Keratinocyte (primary cell): ENCODE data around the gene COQ10B. TPM values are rescaled to one million over a fixed set of nuclear protein-coding genes. Genes with fewer than 3 reads are reported as not detected.

Experiments used
- DNase-seq: peaks from one replicate; pipeline ENCODE4 v3.0.0-alpha.2; 2011; ENCODE audit warnings: low read depth, missing footprints, low spot score
- FAIRE-seq: peaks from 2 replicates; lab custom pipeline; 2011; peaks lifted over from hg19 to GRCh38; lab: Jason Lieb, UNC
- H2AFZ ChIP-seq: 2 replicates; pipeline ENCODE4 v1.6.0; 2012; ENCODE audit warnings: low read length, control low read depth, inconsistent platforms; ENCODE audit not compliant: control insufficient read depth
- H3K27ac ChIP-seq: 2 replicates; pipeline ENCODE4 v1.5.1; 2011; ENCODE audit warnings: low read length; ENCODE audit not compliant: control insufficient read depth, insufficient read depth
- H3K27me3 ChIP-seq: 3 replicates; pipeline ENCODE4 v1.6.0; 2011; ENCODE audit warnings: low read length; ENCODE audit not compliant: control insufficient read depth, insufficient read depth; ENCODE audit errors: extremely low read depth
- H3K36me3 ChIP-seq, 2 experiments: 2 replicates in 1 of 2; 3 replicates in 1 of 2; pipeline ENCODE4 v1.5.1; 2011; ENCODE audit warnings: low read length in 2 of 2, mild to moderate bottlenecking in 1 of 2; ENCODE audit not compliant: control insufficient read depth in 2 of 2, insufficient read depth in 2 of 2; ENCODE audit errors: extremely low read depth in 1 of 2
- H3K4me1 ChIP-seq: 3 replicates; pipeline ENCODE4 v1.5.1; 2011; ENCODE audit warnings: low read length; ENCODE audit not compliant: control insufficient read depth, insufficient read depth; ENCODE audit errors: extremely low read depth
- H3K4me2 ChIP-seq: 3 replicates; pipeline ENCODE4 v1.6.0; 2011; ENCODE audit warnings: low read depth, low read length; ENCODE audit not compliant: control insufficient read depth, insufficient read depth; ENCODE audit errors: extremely low read depth
- H3K4me3 ChIP-seq, 3 experiments: fragments of 200-600 bp in 1 of 3; sonication (generic) in 1 of 3; 2 replicates in 2 of 3; 3 replicates in 1 of 3; pipeline ENCODE4 v1.5.1; 2011 to 2016; ENCODE audit warnings: low read length in 3 of 3, mild to moderate bottlenecking in 3 of 3, control low read depth in 2 of 3, inconsistent platforms in 1 of 3, low read depth in 1 of 3, mixed read lengths in 1 of 3, mixed run types in 1 of 3, moderate library complexity in 1 of 3; ENCODE audit not compliant: control insufficient read depth in 2 of 3, insufficient read depth in 2 of 3; ENCODE audit errors: extremely low read depth in 1 of 3
- H3K79me2 ChIP-seq: 2 replicates; pipeline ENCODE4 v1.6.0; 2012; ENCODE audit warnings: low read length; ENCODE audit not compliant: control insufficient read depth, insufficient read depth
- H3K9ac ChIP-seq: 3 replicates; pipeline ENCODE4 v1.6.0; 2011; ENCODE audit warnings: low read length; ENCODE audit not compliant: control insufficient read depth, insufficient read depth; ENCODE audit errors: extremely low read depth
- H3K9me1 ChIP-seq: 3 replicates; pipeline ENCODE4 v1.6.0; 2011; ENCODE audit warnings: low read length; ENCODE audit not compliant: control insufficient read depth, insufficient read depth; ENCODE audit errors: extremely low read depth
- H3K9me3 ChIP-seq: 2 replicates; pipeline ENCODE4 v1.5.1; 2012; ENCODE audit warnings: low read depth, low read length; ENCODE audit not compliant: control insufficient read depth
- H4K20me1 ChIP-seq: 3 replicates; pipeline ENCODE4 v1.6.0; 2011; ENCODE audit warnings: low read length; ENCODE audit not compliant: control insufficient read depth, insufficient read depth; ENCODE audit errors: extremely low read depth
- EZH2 ChIP-seq: IDR thresholded peaks from one replicate; pipeline ENCODE4 v1.6.1; 2012; ENCODE audit warnings: inconsistent platforms, mild to moderate bottlenecking, low read length, moderate library complexity
- dilution Hi-C: fragments of 300-500 bp; cut with MboI; formaldehyde crosslinking; loops from one replicate; pipeline ENCODE4 v1.7.0; 2020; ENCODE audit warnings: low sequenced_read_pairs; ENCODE audit not compliant: extremely low pct_ligation_motif_present
- polyA plus RNA-seq, 5 experiments: library from polyadenylated mRNA; depleted of rRNA in 3 of 5; stranded (reverse) in 3 of 5; stranded (forward) in 1 of 5; unstranded in 1 of 5; fragments of >200 nt; gene quantifications; 1 replicate in 1 of 5; 2 replicates in 3 of 5; 3 replicates in 1 of 5; pipeline versions ENCODE4 v1.2.1 to v1.2.3, GENCODE V29; 2011 to 2012; ENCODE audit warnings: missing spikeins in 2 of 5, low read depth in 1 of 5, low replicate concordance in 1 of 5
- TF ChIP-seq, protein P1 (sequence below), 3 experiments: IDR thresholded peaks in 1 of 3; conservative IDR thresholded peaks in 1 of 3; optimal IDR thresholded peaks in 1 of 3; 2 replicates in 2 of 3; 3 replicates in 1 of 3; pipeline versions ENCODE3 to v1.5.1; 2011; ENCODE audit warnings: low read length in 3 of 3, mild to moderate bottlenecking in 3 of 3, moderate library complexity in 2 of 3, control low read depth in 1 of 3, inconsistent platforms in 1 of 3; ENCODE audit not compliant: insufficient read depth in 2 of 3; ENCODE audit errors: extremely low read depth in 1 of 3

Gene COQ10B
- polyA plus RNA-seq, 1 donor (not counting 4 experiments of a cell fraction or from before 2014, with no cell fraction given), result 8.8 TPM

- Histone ChIP-seq H3K9me3 (no peaks in the 10 kb centered on the region), H3K36me3 (no peaks in the 10 kb centered on the region), H3K79me2 (peaks cover 43% of the 10 kb centered on the region), H3K9me1 (no peaks in the 10 kb centered on the region), H3K4me3 (peak overlapping the region; percentile 81 to 97 (median 91)), H3K4me1 (peaks cover 20% of the 10 kb centered on the region), H2AFZ (peak overlapping the region; percentile 93), H3K4me2 (peak overlapping the region; percentile 83), H3K27me3 (no peaks in the 10 kb centered on the region), H3K9ac (peak overlapping the region; percentile 95), H3K27ac (peak overlapping the region; percentile 95), H4K20me1 (peaks cover 12% of the 10 kb centered on the region)
- DNase-seq (no peak), FAIRE-seq (no peak)
- dilution Hi-C loops, result no loop called here
- TF ChIP-seq, protein P1, sequence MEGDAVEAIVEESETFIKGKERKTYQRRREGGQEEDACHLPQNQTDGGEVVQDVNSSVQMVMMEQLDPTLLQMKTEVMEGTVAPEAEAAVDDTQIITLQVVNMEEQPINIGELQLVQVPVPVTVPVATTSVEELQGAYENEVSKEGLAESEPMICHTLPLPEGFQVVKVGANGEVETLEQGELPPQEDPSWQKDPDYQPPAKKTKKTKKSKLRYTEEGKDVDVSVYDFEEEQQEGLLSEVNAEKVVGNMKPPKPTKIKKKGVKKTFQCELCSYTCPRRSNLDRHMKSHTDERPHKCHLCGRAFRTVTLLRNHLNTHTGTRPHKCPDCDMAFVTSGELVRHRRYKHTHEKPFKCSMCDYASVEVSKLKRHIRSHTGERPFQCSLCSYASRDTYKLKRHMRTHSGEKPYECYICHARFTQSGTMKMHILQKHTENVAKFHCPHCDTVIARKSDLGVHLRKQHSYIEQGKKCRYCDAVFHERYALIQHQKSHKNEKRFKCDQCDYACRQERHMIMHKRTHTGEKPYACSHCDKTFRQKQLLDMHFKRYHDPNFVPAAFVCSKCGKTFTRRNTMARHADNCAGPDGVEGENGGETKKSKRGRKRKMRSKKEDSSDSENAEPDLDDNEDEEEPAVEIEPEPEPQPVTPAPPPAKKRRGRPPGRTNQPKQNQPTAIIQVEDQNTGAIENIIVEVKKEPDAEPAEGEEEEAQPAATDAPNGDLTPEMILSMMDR (optimal IDR thresholded peaks at IDR 0.05 in 1 of 3, IDR thresholded peaks at IDR 0.05 in 1 of 3, conservative IDR thresholded peaks at IDR 0.05 in 1 of 3; ENCODE audit: extremely low read depth in 1 of 3, insufficient read depth in 2 of 3, low read length in 3 of 3), result no peak
- TF ChIP-seq EZH2, result no peak
Measured at GRCh38 chr2:197435598-197436420, 17.5 kb upstream of the COQ10B start.

DNA sequence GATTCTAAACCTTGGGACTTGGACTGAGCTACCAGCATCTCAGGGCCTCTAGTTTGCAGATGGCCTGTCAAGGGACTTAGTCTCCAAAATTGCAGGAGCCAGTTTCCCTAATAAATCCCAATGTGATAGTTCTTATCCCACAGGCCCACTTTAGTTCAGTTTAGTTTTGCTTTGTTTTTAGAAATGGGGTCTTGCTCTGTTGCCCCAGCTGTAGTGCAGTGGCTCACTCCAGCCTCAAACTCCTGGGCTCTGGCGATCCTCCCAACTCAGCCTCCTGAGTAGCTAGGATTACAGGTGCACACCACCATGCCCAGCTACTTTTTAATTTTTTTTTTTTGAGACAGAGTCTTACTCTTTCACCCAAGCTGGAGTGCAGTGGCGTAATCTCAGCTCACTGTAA, 16.0 kb upstream of the COQ10B start:
- Histone ChIP-seq H3K4me2 (no peak overlapping the region), H3K79me2 (peaks cover 27% of the 10 kb centered on the region), H3K36me3 (no peaks in the 10 kb centered on the region), H3K9me1 (no peaks in the 10 kb centered on the region), H3K27me3 (no peaks in the 10 kb centered on the region), H3K9me3 (no peaks in the 10 kb centered on the region), H3K9ac (no peak overlapping the region), H4K20me1 (no peaks in the 10 kb centered on the region), H3K4me1 (peaks cover 14% of the 10 kb centered on the region), H2AFZ (no peak overlapping the region), H3K27ac (no peak overlapping the region), H3K4me3 (no peak overlapping the region)
- DNase-seq (no peak), FAIRE-seq (no peak)
- no peak for TF ChIP-seq EZH2
- TF ChIP-seq, protein P1 (optimal IDR thresholded peaks at IDR 0.05 in 1 of 3, IDR thresholded peaks at IDR 0.05 in 1 of 3, conservative IDR thresholded peaks at IDR 0.05 in 1 of 3; ENCODE audit: extremely low read depth in 1 of 3, insufficient read depth in 2 of 3, low read length in 3 of 3), result no peak
- dilution Hi-C loops, result no loop called here
